Muscle of leg (tissue), 11 donors: ENCODE data around the gene CYB561. TPM values are rescaled to one million over a fixed set of nuclear protein-coding genes. Genes with fewer than 3 reads are reported as not detected.
A peak's percentile ranks its signal among the peaks of the same experiment; 100 is the strongest.

Source experiments
- DNase-seq: peaks from one replicate; pipeline ENCODE4 v3.0.0; 2013
- H3K27ac ChIP-seq: one replicate; pipeline ENCODE4 v1.5.1; 2013; ENCODE audit warnings: mild to moderate bottlenecking, low read length, control low read depth
- H3K27me3 ChIP-seq: one replicate; pipeline ENCODE4 v1.6.1; 2013; ENCODE audit warnings: low read length; ENCODE audit not compliant: control insufficient read depth, insufficient read depth
- H3K36me3 ChIP-seq: one replicate; pipeline ENCODE4 v1.6.1; 2013; ENCODE audit warnings: low read length; ENCODE audit not compliant: control insufficient read depth, insufficient read depth
- H3K4me1 ChIP-seq: one replicate; pipeline ENCODE4 v1.6.1; 2013; ENCODE audit warnings: low read length; ENCODE audit not compliant: control insufficient read depth, insufficient read depth
- H3K4me3 ChIP-seq: one replicate; pipeline ENCODE4 v1.5.1; 2013; ENCODE audit warnings: low read length, control low read depth
- H3K9me3 ChIP-seq: replicated peaks from 2 replicates; pipeline ENCODE4 v1.6.1; 2013; ENCODE audit warnings: low read depth, low read length; ENCODE audit not compliant: control insufficient read depth
- WGBS: methylation state at CpG from one replicate; pipeline ENCODE4 v1.1.5; 2013; ENCODE audit warnings: missing lambda C conversion rate; ENCODE audit not compliant: insufficient coverage; 5-methylcytosine and 5-hydroxymethylcytosine counted together
- polyA plus RNA-seq, 8 donors: library from polyadenylated mRNA; unstranded; fragments of 120-200 nt; gene quantifications; one replicate each; pipeline versions ENCODE4 v1.2.1 to v1.2.3, GENCODE V29; 2013; ENCODE audit warnings: inconsistent platforms in 1 of 8, low replicate concordance in 1 of 8; ENCODE audit not compliant: insufficient read length in 8 of 8, insufficient read depth in 1 of 8
- total RNA-seq: library from RNA; stranded (reverse); fragments of 120-200 nt; gene quantifications from one replicate; pipeline ENCODE4 v1.2.4, GENCODE V29; 2013

The CYB561 gene
- total and polyA plus RNA-seq, 9 donors: 3.5 to 8.5 (median 5.1) TPM

- peak; percentile 37 for DNase-seq
- Histone ChIP-seq H3K4me1 (peaks cover 49% of the 10 kb centered on the region), H3K27me3 (peaks cover 17% of the 10 kb centered on the region), H3K4me3 (no peak overlapping the region), H3K9me3 (no peaks in the 10 kb centered on the region), H3K27ac (no peak overlapping the region), H3K36me3 (peaks cover 4% of the 10 kb centered on the region)
- 73% methylated on average over 18 of the region's 25 CpGs for WGBS
These were observed 11.0 kb downstream of the CYB561 start for GRCh38 chr17:63434951-63435571.

- H3K27me3 ChIP-seq: peaks cover 17% of the 10 kb centered on the region
- peaks cover 8% of the 10 kb centered on the region for H3K36me3 ChIP-seq
- H3K4me3 ChIP-seq: no peak overlapping the region
- H3K4me1 ChIP-seq: peaks cover 46% of the 10 kb centered on the region
- H3K27ac ChIP-seq: peak overlapping the region; percentile 69
- no peaks in the 10 kb centered on the region for H3K9me3 ChIP-seq
- WGBS: 41% methylated on average over 25 of the region's 32 CpGs
- peak; percentile 90 for DNase-seq
These were observed 12.1 kb downstream of the CYB561 start for GRCh38 chr17:63433746-63434591.

- H3K27me3 ChIP-seq: peaks cover 3% of the 10 kb centered on the region
- peaks cover 18% of the 10 kb centered on the region for H3K36me3 ChIP-seq
- H3K9me3 ChIP-seq: no peaks in the 10 kb centered on the region
- peak; percentile 52 for DNase-seq
- 41% methylated on average over 10 of the region's 16 CpGs for WGBS
- peaks cover 37% of the 10 kb centered on the region for H3K4me1 ChIP-seq
- H3K27ac ChIP-seq: peak overlapping the region; percentile 25
- no peak overlapping the region for H3K4me3 ChIP-seq
These were observed 13.9 kb downstream of the CYB561 start for GRCh38 chr17:63431939-63432804.

GRCh38 chr17:63431618-63431938, 14.5 kb downstream of the CYB561 start:
- 75% methylated on average over 6 of the region's 7 CpGs for WGBS
- no peaks in the 10 kb centered on the region for H3K9me3 ChIP-seq
- peak overlapping the region; percentile 25 for H3K27ac ChIP-seq
- no peak for DNase-seq
- H3K27me3 ChIP-seq: no peaks in the 10 kb centered on the region
- H3K4me3 ChIP-seq: no peak overlapping the region
- H3K4me1 ChIP-seq: peaks cover 37% of the 10 kb centered on the region
- peaks cover 23% of the 10 kb centered on the region for H3K36me3 ChIP-seq

- H3K36me3 ChIP-seq: peaks cover 32% of the 10 kb centered on the region
- peaks cover 35% of the 10 kb centered on the region for H3K4me1 ChIP-seq
- DNase-seq: no peak
- WGBS: 74% methylated on average over 9 of the region's 11 CpGs
- H3K27ac ChIP-seq: no peak overlapping the region
- no peaks in the 10 kb centered on the region for H3K9me3 ChIP-seq
- no peak overlapping the region for H3K4me3 ChIP-seq
- H3K27me3 ChIP-seq: no peaks in the 10 kb centered on the region
These were observed 15.9 kb downstream of the CYB561 start for GRCh38 chr17:63430223-63430622.

- Histone ChIP-seq H3K4me1 (peaks cover 31% of the 10 kb centered on the region), H3K9me3 (no peaks in the 10 kb centered on the region), H3K27ac (no peak overlapping the region), H3K4me3 (no peak overlapping the region), H3K36me3 (peaks cover 32% of the 10 kb centered on the region), H3K27me3 (no peaks in the 10 kb centered on the region)
- no peak for DNase-seq
- WGBS: 92% methylated on average over 7 of the region's 7 CpGs
These were observed 16.3 kb downstream of the CYB561 start for GRCh38 chr17:63429766-63430165.

GRCh38 chr17:63426917-63427308, 19.2 kb downstream of the CYB561 start:
- peaks cover 10% of the 10 kb centered on the region for H3K4me1 ChIP-seq
- no CpG with 5 or more reads among the region's 2 CpGs for WGBS
- peaks cover 51% of the 10 kb centered on the region for H3K36me3 ChIP-seq
- H3K27me3 ChIP-seq: no peaks in the 10 kb centered on the region
- no peak overlapping the region for H3K27ac ChIP-seq
- no peak overlapping the region for H3K4me3 ChIP-seq
- H3K9me3 ChIP-seq: no peaks in the 10 kb centered on the region
- no peak for DNase-seq

GRCh38 chr17:63426041-63426916, 19.8 kb downstream of the CYB561 start:
- no peak for DNase-seq
- H3K4me1 ChIP-seq: peaks cover 10% of the 10 kb centered on the region
- H3K9me3 ChIP-seq: no peaks in the 10 kb centered on the region
- H3K36me3 ChIP-seq: peaks cover 57% of the 10 kb centered on the region
- no peaks in the 10 kb centered on the region for H3K27me3 ChIP-seq
- WGBS: 88% methylated on average over 19 of the region's 22 CpGs
- H3K4me3 ChIP-seq: no peak overlapping the region
- no peak overlapping the region for H3K27ac ChIP-seq

GRCh38 chr17:63425483-63425882, 20.6 kb downstream of the CYB561 start:
- no peak overlapping the region for H3K27ac ChIP-seq

More at GRCh38 chr17:63425483-63425882, 20.6 kb downstream of the CYB561 start:
- Histone ChIP-seq H3K4me1 (peaks cover 10% of the 10 kb centered on the region), H3K4me3 (no peak overlapping the region), H3K36me3 (peaks cover 65% of the 10 kb centered on the region), H3K9me3 (no peaks in the 10 kb centered on the region), H3K27me3 (no peaks in the 10 kb centered on the region)
- whole genome bisulfite sequencing: 0% methylated on average over 6 of the region's 7 CpGs
- peak; percentile 90 for DNase-seq
